HG02885 (cell line): ENCODE data around the gene CXCL11.
"Not testable (repeated sequence)": the region's sequence is repeated elsewhere in the genome, so short reads cannot be mapped to it uniquely, and the experiment has no call there.

Source experiments
- ATAC-seq: cut with Tn5 transposase; IDR thresholded peaks from one replicate; pipeline ENCODE4 v1.9.1; 2021; ENCODE audit warnings: mild to moderate bottlenecking; ENCODE audit not compliant: unreplicated experiment, poor library complexity

CXCL11 gene

GRCh38 chr4:76035799-76036380 lies at the start of gene CXCL11:
Gene CXCL11, minus strand, starts transcription at chr4:76036070. Its CDS starts 83 bp downstream, at chr4:76035987.
- no peak for ATAC-seq

- ATAC-seq, result no peak
These were observed 48.7 kb upstream of the CXCL11 start for GRCh38 chr4:76084542-76084941.

GRCh38 chr4:76083386-76083988 lies 47.6 kb upstream of the CXCL11 start:
- ATAC-seq, result no peak

- no peak for ATAC-seq
These were observed 42.3 kb upstream of the CXCL11 start for GRCh38 chr4:76078033-76078613.

GRCh38 chr4:76074993-76075600 lies 39.2 kb upstream of the CXCL11 start:
- no peak for ATAC-seq

GRCh38 chr4:76074468-76074867 lies 38.6 kb upstream of the CXCL11 start, which contains the start of gene ART3:
Gene ART3, plus strand, starts transcription at chr4:76074709. Its CDS starts 1,181 bp downstream, at chr4:76075890.
- no peak for ATAC-seq

- ATAC-seq, result no peak
These were observed 36.9 kb upstream of the CXCL11 start for GRCh38 chr4:76072760-76073159.

GRCh38 chr4:76067652-76068286 lies 31.9 kb upstream of the CXCL11 start:
- ATAC-seq, result peak; percentile 78

GRCh38 chr4:76066546-76066945 lies 30.7 kb upstream of the CXCL11 start:
- ATAC-seq, result no peak

- ATAC-seq, result peak; percentile 60
These were observed 26.1 kb upstream of the CXCL11 start for GRCh38 chr4:76061982-76062381.

- ATAC-seq, result no peak
These were observed 25.6 kb upstream of the CXCL11 start for GRCh38 chr4:76061421-76061820.

- no peak for ATAC-seq
These were observed 24.6 kb upstream of the CXCL11 start for GRCh38 chr4:76060506-76060905.

GRCh38 chr4:76059750-76060149 lies 23.9 kb upstream of the CXCL11 start:
- no peak for ATAC-seq

GRCh38 chr4:76058888-76059426 lies 23.1 kb upstream of the CXCL11 start:
- ATAC-seq, result no peak

GRCh38 chr4:76058302-76058701 lies 22.4 kb upstream of the CXCL11 start:
- peak; percentile 54 for ATAC-seq

- no peak for ATAC-seq
These were observed 19.6 kb upstream of the CXCL11 start for GRCh38 chr4:76055421-76055820.

GRCh38 chr4:76055016-76055415 lies 19.1 kb upstream of the CXCL11 start:
- peak; percentile 98 for ATAC-seq

GRCh38 chr4:76053730-76054129 lies 17.9 kb upstream of the CXCL11 start:
- ATAC-seq, result no peak

GRCh38 chr4:76050560-76051050 lies 14.7 kb upstream of the CXCL11 start:
- ATAC-seq, result not testable (repeated sequence)

- not testable (repeated sequence) for ATAC-seq
These were observed 14.1 kb upstream of the CXCL11 start for GRCh38 chr4:76049860-76050416.
